Measurements from ENCODE around the gene HSBP1L1. TPM values are rescaled to one million over a fixed set of nuclear protein-coding genes. Genes with fewer than 3 reads are reported as not detected.
A peak's percentile ranks its signal among the peaks of the same experiment; 100 is the strongest.

HSBP1L1 gene
- total RNA-seq, 1 donor from 2014 or later: 2.1 TPM

DNA sequence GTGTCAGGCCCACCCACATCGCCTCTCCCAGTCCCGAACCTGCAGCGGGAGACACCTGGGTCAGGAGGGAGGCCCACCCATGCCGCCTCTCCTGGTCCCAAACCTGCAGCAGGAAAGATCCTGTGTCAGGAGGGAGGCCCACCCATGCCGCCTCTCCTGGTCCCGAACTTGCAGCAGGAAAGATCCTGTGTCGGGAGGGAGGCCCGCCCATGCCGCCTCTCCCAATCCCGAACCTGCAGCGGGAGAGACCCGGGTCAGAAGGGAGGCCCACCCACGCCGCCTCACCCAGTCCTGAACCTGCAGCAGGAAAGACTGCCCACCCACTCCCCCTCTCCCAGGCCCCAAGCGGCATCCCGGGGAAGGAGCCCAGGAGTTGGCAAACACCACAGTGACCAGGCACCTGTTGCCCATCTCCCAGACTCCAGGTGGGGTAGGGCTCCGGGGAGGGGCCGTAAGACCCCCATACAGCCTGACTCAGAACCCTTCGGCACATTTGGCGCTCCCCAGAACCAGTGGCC is 20.8 kb upstream of the HSBP1L1 start:
- Histone ChIP-seq H3K9ac (ENCODE audit: low read depth in 1 of 3, low read length in 3 of 3) (no peak overlapping the region), H3K4me1 (ENCODE audit: control insufficient read depth in 3 of 3, insufficient read depth in 3 of 3, low read length in 3 of 3) (peaks cover 37 to 68% (median 37%) of the 10 kb centered on the region in 3 donors), H3K27ac (ENCODE audit: low read depth, low read length) (no peak overlapping the region), H3K27me3 (ENCODE audit: control insufficient read depth in 3 of 3, insufficient read depth in 3 of 3, low read length in 3 of 3) (no peaks in the 10 kb centered on the region), H3K4me3 (ENCODE audit: low read length in 3 of 3) (no peak overlapping the region), H3K36me3 (ENCODE audit: control insufficient read depth in 3 of 3, insufficient read depth in 3 of 3, low read length in 3 of 3) (peaks cover 19 to 26% (median 26%) of the 10 kb centered on the region in 3 donors), H3K9me3 (ENCODE audit: control insufficient read depth in 3 of 3, low read length in 3 of 3) (no peaks in the 10 kb centered on the region)

DNA sequence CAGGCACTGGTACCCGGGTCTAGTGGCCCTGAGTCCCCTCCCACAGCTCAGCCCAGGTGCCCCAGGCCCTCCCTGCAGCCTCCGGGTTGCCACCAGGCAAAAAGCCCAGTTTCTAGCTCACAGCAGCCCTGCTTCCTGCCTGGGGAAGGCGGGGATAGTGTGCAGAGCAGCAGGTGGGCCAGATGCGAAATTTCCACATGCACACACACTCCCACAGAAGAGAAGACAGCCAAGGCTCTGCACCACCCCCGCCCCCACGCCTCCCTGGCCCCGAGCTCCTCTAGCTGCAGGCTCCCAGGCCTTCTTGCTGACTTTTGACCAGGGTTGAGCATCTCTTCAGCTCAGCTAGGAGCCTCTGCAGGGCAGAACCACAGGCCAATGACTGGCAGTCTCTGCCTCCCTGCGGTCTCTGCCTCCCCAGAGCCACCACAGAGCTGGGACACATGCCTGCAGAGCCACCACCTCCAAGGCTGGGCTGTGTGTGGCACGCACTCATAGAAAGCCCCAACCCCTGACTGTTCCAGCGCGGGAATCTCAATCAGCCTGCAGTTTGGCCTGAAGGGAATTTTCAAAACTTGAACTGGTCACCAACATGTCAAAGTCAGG is 20.2 kb upstream of the HSBP1L1 start:
- Histone ChIP-seq H3K27ac (ENCODE audit: low read depth, low read length) (no peak overlapping the region), H3K9ac (ENCODE audit: low read depth in 1 of 3, low read length in 3 of 3) (no peak overlapping the region), H3K4me1 (ENCODE audit: control insufficient read depth in 3 of 3, insufficient read depth in 3 of 3, low read length in 3 of 3) (peaks cover 42 to 74% (median 42%) of the 10 kb centered on the region in 3 donors), H3K4me3 (ENCODE audit: low read length in 3 of 3) (no peak overlapping the region), H3K36me3 (ENCODE audit: control insufficient read depth in 3 of 3, insufficient read depth in 3 of 3, low read length in 3 of 3) (peaks cover 23 to 31% (median 30%) of the 10 kb centered on the region in 3 donors), H3K27me3 (ENCODE audit: control insufficient read depth in 3 of 3, insufficient read depth in 3 of 3, low read length in 3 of 3) (no peaks in the 10 kb centered on the region), H3K9me3 (ENCODE audit: control insufficient read depth in 3 of 3, low read length in 3 of 3) (no peaks in the 10 kb centered on the region)

DNA sequence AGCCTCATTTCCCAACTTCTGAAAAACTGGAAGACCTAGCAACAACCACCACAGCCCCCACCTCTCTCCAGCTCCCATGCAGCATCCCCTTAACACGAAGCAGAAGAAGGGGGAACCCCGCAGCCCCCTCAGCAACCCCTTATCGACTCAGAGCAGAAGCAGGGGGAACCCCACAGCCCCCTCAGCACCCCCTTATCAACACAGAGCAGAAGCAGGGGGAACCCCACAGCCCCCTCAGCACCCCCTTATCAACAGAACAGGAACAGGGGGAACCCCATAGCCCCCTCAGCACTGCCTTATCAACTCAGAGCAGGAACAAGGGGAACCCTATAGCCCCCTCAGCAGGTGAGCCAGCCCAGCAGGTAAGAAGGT is 19.7 kb upstream of the HSBP1L1 start:
- no peak overlapping the region for H3K27ac ChIP-seq (ENCODE audit: low read depth, low read length)
- H3K36me3 ChIP-seq (ENCODE audit: control insufficient read depth in 3 of 3, insufficient read depth in 3 of 3, low read length in 3 of 3): peaks cover 23 to 31% (median 30%) of the 10 kb centered on the region in 3 donors
- no peak overlapping the region for H3K4me3 ChIP-seq (ENCODE audit: low read length in 3 of 3)
- peaks cover 46 to 77% (median 47%) of the 10 kb centered on the region in 3 donors for H3K4me1 ChIP-seq (ENCODE audit: control insufficient read depth in 3 of 3, insufficient read depth in 3 of 3, low read length in 3 of 3)
- no peaks in the 10 kb centered on the region for H3K9me3 ChIP-seq (ENCODE audit: control insufficient read depth in 3 of 3, low read length in 3 of 3)
- peak overlapping the region in 2 of 3 donors; percentile 65 to 71 for H3K9ac ChIP-seq (ENCODE audit: low read depth in 1 of 3, low read length in 3 of 3)
- no peaks in the 10 kb centered on the region for H3K27me3 ChIP-seq (ENCODE audit: control insufficient read depth in 3 of 3, insufficient read depth in 3 of 3, low read length in 3 of 3)

DNA sequence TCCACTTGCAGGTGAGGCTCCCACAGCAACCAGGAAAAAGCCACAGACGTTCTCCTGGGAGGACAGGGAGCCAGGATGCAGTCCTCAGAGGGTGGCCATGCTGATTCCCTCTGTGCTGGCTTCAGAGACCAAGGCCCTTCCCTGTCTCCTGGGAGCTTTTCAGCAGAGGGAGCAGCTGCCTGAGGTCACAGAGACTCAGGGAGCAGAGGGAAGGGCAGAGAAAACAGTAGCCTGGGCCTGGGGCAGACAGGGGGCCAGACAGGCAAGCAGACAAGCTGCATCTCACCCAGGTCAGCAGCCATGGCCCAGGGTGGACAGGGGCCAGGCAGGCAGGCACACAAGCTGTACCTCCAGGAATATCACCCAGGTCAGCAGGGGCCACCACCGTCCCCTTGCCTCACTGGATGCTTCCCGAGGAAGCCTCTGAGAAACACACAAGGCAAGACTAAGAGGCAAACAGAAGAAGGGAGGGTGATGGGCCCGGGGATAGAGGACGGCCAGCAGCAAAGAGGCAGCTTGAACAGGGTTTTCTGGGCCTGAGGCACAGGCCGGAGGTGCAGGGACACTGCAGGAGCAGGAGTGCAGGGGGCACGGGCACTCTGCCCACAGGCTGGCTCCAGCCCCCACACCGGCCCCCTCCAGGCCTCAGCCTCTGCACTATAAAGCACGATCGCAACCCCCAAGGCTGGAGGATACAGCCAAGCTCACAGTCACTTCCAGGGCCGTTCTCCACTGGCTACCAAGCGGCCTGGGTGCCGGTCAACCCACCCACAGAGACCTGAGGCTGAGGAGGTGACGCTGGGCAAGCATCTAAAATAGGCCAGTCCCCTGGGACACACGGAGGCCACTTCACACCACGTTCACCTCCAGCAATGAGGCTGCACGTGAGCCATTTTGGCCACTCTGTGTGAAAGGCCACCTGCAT is 19.1 kb upstream of the HSBP1L1 start:
- H3K9me3 ChIP-seq (ENCODE audit: control insufficient read depth in 3 of 3, low read length in 3 of 3): no peaks in the 10 kb centered on the region
- peak overlapping the region in 2 of 3 donors; percentile 65 to 71 for H3K9ac ChIP-seq (ENCODE audit: low read depth in 1 of 3, low read length in 3 of 3)
- peaks cover 53 to 82% (median 54%) of the 10 kb centered on the region in 3 donors for H3K4me1 ChIP-seq (ENCODE audit: control insufficient read depth in 3 of 3, insufficient read depth in 3 of 3, low read length in 3 of 3)
- no peaks in the 10 kb centered on the region for H3K27me3 ChIP-seq (ENCODE audit: control insufficient read depth in 3 of 3, insufficient read depth in 3 of 3, low read length in 3 of 3)
- H3K36me3 ChIP-seq (ENCODE audit: control insufficient read depth in 3 of 3, insufficient read depth in 3 of 3, low read length in 3 of 3): peaks cover 23 to 31% (median 29%) of the 10 kb centered on the region in 3 donors
- no peak overlapping the region for H3K4me3 ChIP-seq (ENCODE audit: low read length in 3 of 3)
- no peak overlapping the region for H3K27ac ChIP-seq (ENCODE audit: low read depth, low read length)

DNA sequence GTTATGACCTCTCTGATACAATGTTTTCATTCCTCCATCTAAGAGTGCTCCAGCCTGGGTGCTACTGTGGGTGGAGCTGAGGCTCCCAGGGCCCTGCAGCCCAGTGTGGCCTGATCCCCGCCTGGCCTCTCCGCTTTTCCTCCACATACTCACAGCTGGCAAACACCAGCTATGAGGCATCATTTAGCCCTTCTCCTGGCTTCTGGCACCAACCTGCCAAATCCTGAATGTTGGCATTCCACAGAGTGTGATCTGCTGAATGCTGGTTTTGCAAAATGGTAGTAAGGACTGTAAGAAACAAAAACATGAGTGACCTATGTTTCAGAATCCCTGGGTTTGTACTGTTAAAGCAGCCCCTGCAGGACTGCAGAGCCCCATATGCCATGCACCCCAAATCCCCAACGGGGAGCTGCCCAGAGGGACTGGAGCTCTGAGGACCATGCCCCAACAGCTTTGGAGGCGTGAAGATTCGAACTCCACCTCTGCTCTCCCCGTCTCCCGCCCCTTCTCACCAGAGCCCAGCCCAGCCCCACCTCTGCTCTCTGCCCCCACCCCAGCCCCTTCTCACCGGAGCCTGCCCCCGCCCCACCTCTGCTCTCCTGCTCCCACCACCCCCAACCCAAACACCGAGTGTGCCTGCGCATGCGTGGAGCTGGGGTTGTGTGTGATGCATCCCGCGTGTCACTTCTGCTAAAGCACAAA is 17.2 kb upstream of the HSBP1L1 start:
- no peaks in the 10 kb centered on the region for H3K27me3 ChIP-seq (ENCODE audit: control insufficient read depth in 3 of 3, insufficient read depth in 3 of 3, low read length in 3 of 3)
- H3K27ac ChIP-seq (ENCODE audit: low read depth, low read length): no peak overlapping the region
- H3K4me1 ChIP-seq (ENCODE audit: control insufficient read depth in 3 of 3, insufficient read depth in 3 of 3, low read length in 3 of 3): peaks cover 50 to 71% (median 53%) of the 10 kb centered on the region in 3 donors
- no peaks in the 10 kb centered on the region for H3K9me3 ChIP-seq (ENCODE audit: control insufficient read depth in 3 of 3, low read length in 3 of 3)
- H3K36me3 ChIP-seq (ENCODE audit: control insufficient read depth in 3 of 3, insufficient read depth in 3 of 3, low read length in 3 of 3): peaks cover 16 to 21% (median 16%) of the 10 kb centered on the region in 3 donors
- no peak overlapping the region for H3K4me3 ChIP-seq (ENCODE audit: low read length in 3 of 3)
- peak overlapping the region in 1 of 3 donors; percentile 41 for H3K9ac ChIP-seq (ENCODE audit: low read depth in 1 of 3, low read length in 3 of 3)

DNA sequence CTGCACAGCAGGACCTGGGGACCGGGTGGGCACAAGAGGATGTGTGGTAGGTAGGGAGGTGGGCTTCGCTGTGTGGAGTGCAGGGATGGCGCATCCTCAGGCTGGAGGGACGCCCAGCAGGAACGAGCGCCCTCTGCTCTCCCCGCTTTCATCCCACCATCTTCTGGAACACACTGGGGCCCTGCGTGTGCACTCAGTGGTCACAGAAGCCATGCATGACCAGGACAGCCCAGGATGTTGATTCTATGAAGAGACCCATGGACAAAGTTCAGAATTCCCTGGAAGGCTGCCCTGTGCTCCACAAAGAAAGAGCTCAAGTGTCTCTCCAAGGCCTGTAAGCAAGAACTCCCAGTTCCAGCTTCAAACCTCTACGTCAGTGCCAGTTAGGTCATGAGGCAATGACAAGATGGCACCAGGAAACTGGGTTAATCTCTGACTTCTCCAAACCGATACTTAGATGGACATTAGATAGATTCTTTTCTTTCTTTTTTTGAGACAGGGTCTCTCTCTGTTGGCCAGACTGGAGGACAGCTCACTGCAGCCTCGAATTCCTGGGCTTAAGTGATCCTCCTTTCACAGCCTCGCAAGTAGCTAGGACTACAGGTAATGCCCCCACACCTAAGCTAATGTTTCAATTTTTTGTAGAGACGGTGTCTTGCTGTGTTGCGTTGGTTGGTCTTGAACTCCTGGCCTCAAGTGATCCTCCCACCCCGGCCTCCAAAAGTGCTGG is 16.4 kb upstream of the HSBP1L1 start:
- Histone ChIP-seq H3K27me3 (ENCODE audit: control insufficient read depth in 3 of 3, insufficient read depth in 3 of 3, low read length in 3 of 3) (no peaks in the 10 kb centered on the region), H3K27ac (ENCODE audit: low read depth, low read length) (no peak overlapping the region), H3K9ac (ENCODE audit: low read depth in 1 of 3, low read length in 3 of 3) (peak overlapping the region in 1 of 3 donors; percentile 16), H3K4me3 (ENCODE audit: low read length in 3 of 3) (peak overlapping the region in 1 of 3 donors; percentile 13), H3K9me3 (ENCODE audit: control insufficient read depth in 3 of 3, low read length in 3 of 3) (no peaks in the 10 kb centered on the region), H3K4me1 (ENCODE audit: control insufficient read depth in 3 of 3, insufficient read depth in 3 of 3, low read length in 3 of 3) (peaks cover 50 to 66% (median 53%) of the 10 kb centered on the region in 3 donors), H3K36me3 (ENCODE audit: control insufficient read depth in 3 of 3, insufficient read depth in 3 of 3, low read length in 3 of 3) (peaks cover 8 to 13% (median 9%) of the 10 kb centered on the region in 3 donors)

DNA sequence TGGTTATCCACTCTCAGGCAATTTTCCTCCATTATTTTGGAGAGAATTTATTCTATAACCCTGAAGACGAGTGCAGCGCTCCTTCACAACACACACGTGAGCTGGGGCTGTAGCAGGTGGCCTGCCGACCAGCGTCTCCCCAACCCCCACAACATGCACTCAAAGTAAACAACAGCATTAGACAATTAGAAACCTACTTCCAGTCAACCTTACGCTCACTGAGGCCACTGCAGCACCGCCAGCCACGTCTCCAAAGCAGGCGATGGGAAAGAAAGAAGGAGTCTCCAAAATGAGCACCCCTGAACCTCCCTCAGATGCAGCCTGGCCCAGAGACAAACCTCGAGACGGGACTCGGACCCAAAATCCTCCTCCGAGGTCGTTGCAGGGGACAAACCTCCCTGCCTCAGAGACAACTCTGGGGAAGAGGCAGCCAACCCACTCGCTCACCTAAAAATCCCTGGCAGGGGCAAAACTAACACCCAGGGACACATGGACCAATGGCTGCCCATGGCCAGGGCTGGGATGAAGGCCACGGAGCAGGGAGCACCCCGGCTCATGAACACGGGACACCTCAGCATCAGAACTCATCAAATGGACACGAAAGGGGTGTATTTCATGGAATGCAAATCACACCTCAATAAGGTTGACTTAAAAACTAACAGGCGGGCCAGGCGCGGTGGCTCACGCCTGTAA is 15.6 kb upstream of the HSBP1L1 start:
- peak overlapping the region in 1 of 3 donors; percentile 25 for H3K9ac ChIP-seq (ENCODE audit: low read depth in 1 of 3, low read length in 3 of 3)
- H3K9me3 ChIP-seq (ENCODE audit: control insufficient read depth in 3 of 3, low read length in 3 of 3): no peaks in the 10 kb centered on the region
- no peak overlapping the region for H3K4me3 ChIP-seq (ENCODE audit: low read length in 3 of 3)
- H3K4me1 ChIP-seq (ENCODE audit: control insufficient read depth in 3 of 3, insufficient read depth in 3 of 3, low read length in 3 of 3): peaks cover 50 to 63% (median 53%) of the 10 kb centered on the region in 3 donors
- H3K36me3 ChIP-seq (ENCODE audit: control insufficient read depth in 3 of 3, insufficient read depth in 3 of 3, low read length in 3 of 3): peaks cover 8 to 9% (median 9%) of the 10 kb centered on the region in 3 donors
- no peaks in the 10 kb centered on the region for H3K27me3 ChIP-seq (ENCODE audit: control insufficient read depth in 3 of 3, insufficient read depth in 3 of 3, low read length in 3 of 3)
- H3K27ac ChIP-seq (ENCODE audit: low read depth, low read length): no peak overlapping the region

DNA sequence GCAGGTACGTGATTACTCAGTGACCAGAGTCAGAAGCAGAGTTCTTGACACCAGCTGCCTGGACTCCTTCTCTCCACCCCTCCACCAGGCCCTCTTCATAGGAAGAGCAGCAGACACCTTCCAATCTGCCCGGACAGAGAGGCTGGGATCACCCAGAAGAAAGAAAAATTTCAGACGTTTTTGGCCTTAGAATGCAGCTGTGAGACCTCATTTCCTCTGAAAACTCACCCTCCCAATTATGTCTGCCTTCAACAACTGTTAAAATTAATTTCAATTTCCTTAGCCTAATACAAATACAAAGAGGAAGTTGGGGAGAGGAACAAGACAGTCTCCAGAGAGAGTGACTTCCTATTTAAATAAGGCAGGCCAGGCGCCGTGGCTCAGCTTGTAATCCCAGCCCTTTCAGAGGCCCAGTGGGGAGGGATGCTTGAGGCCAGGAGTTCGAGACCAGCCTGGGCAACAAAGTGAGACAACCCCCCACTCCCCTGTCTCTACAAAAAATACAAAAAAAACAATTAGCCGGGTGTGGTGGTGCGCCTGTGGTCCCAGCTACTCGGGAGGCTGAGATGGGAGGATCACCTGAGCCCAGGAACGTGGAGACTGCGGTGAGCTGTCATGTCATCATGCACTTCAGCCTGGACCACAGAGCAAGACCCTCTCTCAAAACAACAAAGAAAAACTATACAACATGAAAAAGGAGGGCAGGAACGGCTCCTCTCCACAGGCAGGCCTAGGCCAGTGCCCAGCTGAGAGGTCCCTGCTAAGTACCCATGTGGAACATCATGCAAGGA is 14.6 kb upstream of the HSBP1L1 start:
- Histone ChIP-seq H3K9ac (ENCODE audit: low read depth in 1 of 3, low read length in 3 of 3) (peak overlapping the region; percentile 76 to 84 (median 77)), H3K27me3 (ENCODE audit: control insufficient read depth in 3 of 3, insufficient read depth in 3 of 3, low read length in 3 of 3) (no peaks in the 10 kb centered on the region), H3K9me3 (ENCODE audit: control insufficient read depth in 3 of 3, low read length in 3 of 3) (no peaks in the 10 kb centered on the region), H3K27ac (ENCODE audit: low read depth, low read length) (no peak overlapping the region), H3K36me3 (ENCODE audit: control insufficient read depth in 3 of 3, insufficient read depth in 3 of 3, low read length in 3 of 3) (peaks cover 8 to 9% (median 9%) of the 10 kb centered on the region in 3 donors), H3K4me1 (ENCODE audit: control insufficient read depth in 3 of 3, insufficient read depth in 3 of 3, low read length in 3 of 3) (peaks cover 45 to 56% (median 47%) of the 10 kb centered on the region in 3 donors), H3K4me3 (ENCODE audit: low read length in 3 of 3) (peak overlapping the region; percentile 85 to 88 (median 87))

Data from skeletal muscle tissue (tissue), 4 donors.